Smooth muscle cell of the coronary artery (primary cell): ENCODE results near the gene CARD10. TPM values are rescaled to one million over a fixed set of nuclear protein-coding genes. Genes with fewer than 3 reads are reported as not detected.

Experiments
- total RNA-seq: library from RNA; depleted of rRNA; stranded (reverse); fragments of >200 nt; gene quantifications from 2 replicates; pipeline ENCODE4 v1.2.3, GENCODE V29; 2014; ENCODE audit warnings: low replicate concordance

The CARD10 gene, protein sequence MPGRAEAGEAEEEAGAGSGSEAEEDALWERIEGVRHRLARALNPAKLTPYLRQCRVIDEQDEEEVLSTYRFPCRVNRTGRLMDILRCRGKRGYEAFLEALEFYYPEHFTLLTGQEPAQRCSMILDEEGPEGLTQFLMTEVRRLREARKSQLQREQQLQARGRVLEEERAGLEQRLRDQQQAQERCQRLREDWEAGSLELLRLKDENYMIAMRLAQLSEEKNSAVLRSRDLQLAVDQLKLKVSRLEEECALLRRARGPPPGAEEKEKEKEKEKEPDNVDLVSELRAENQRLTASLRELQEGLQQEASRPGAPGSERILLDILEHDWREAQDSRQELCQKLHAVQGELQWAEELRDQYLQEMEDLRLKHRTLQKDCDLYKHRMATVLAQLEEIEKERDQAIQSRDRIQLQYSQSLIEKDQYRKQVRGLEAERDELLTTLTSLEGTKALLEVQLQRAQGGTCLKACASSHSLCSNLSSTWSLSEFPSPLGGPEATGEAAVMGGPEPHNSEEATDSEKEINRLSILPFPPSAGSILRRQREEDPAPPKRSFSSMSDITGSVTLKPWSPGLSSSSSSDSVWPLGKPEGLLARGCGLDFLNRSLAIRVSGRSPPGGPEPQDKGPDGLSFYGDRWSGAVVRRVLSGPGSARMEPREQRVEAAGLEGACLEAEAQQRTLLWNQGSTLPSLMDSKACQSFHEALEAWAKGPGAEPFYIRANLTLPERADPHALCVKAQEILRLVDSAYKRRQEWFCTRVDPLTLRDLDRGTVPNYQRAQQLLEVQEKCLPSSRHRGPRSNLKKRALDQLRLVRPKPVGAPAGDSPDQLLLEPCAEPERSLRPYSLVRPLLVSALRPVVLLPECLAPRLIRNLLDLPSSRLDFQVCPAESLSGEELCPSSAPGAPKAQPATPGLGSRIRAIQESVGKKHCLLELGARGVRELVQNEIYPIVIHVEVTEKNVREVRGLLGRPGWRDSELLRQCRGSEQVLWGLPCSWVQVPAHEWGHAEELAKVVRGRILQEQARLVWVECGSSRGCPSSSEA
- 1.9 and 4.3 TPM in 2 replicates for total RNA-seq

DNA sequence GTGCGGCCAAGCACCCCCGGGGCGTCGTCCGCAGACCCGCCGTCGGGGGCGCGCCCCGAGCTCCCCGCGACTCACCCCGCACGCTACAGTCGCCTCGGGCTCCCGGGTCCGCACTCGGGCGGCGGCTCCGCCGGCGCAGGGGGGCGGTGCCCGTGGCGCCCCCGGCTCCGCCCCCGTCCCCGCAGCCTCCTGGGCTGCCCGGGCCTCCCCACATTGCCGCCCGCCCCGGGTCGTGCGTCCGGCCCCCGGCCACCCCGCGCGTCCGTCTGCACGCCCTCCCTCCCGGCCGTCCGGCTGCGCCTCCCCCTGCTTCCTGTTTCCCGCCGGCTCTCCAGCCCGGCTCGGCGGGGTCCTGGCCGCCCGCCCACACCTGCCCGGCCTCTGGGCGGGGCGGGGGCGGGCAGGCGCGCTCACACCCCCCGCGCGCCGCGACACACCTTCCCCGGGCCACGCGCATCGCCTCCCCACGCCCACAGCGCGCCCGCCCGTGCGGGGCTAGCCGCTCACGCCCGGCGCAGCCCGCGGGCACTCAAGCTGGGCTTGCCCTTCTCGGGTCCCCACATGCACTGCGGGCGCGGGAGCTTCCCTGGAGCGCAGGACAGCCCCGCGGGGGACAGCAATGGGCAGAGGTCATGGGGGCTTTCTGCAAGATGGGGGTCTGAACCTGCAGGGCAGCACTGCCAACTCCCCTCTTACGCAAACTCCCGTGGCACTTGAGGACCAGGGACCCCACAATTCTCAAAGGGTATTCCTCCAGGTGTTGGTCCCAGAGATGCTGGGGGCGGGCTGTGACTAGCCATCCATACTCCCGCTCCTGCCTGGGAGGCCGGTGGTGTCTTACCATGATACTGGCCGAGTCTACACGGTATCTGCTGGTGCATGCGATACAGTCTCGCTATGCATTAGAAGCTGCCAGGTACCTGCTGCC lies at the start of gene CARD10:
CARD10 (minus strand) TSS at position 148 of the 928 bp plus-strand sequence. CDS start 215 bp downstream, outside the sequence.

DNA sequence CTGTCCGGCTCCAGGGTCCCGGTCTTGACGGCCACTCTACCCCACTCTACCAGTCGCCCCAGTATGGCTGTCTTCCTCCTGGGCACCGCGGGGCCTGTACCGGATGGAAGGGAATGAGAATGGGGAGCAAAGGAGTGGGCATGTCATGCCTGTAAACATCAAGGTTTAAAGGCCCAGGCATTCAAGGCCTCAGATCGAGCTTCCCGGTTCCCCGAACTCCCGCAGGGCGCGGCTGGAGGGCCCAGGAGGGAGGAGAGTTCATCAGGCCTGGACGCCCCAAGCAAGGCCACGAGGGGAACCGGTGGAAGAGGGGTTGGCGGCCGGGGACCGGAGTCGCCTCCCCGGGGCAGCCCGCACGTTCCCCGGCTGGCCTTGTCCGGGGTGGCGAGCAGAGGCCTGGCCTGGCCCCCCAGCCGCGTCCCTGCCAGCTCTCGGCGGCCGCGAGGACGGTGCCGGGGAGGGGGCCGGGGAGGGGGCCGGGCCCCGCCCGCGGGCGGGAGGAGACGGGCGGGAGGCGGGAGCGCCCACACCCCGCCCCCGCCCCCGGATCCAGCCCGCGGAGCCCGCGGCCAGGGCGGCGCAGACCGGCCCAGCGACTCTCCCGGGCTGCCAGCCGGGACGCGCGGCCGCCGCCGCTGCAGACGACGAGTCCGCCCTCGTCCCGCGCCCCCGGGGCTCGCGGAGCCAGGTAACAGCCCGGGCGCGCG lies 40.8 kb upstream of the CARD10 start, which contains the start of gene CDC42EP1:
CDC42EP1 (plus strand) TSS at position 580 of the 707 bp plus-strand sequence. CDS start 5,870 bp downstream, outside the sequence.

DNA sequence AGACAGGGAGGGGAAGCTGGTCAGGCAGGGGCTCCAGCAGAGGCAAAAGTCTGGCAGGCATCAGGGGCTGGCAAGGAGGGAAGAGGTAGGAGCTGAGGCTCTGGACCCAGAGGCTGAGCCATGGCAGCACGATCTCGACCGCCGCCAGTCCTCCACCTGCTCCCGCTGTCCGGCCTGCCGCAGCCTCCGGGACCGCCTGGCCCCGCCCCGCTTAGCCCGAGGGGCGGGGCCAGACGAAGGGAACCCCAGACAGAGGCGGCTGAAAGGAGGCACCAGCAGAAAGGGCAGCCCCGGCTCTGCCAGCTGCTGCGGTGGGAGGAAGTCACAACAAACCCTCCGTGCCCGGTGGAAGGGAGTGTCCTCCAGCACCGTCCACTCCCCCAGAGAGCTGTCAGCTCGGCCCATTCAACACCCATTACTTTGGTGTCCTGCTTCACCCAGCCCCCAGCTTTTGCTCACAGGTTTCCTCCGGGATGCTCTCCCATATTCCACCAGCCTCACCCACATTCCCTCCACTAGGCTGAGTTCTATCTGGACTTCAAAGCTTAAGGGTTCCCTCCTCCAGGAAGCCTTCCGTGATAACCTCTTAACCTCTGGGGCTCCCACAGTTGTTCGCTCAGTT lies 32.9 kb downstream of the CARD10 start, which contains the start of gene MFNG:
MFNG (minus strand) TSS at position 161 of the 622 bp plus-strand sequence. CDS start 207 bp downstream, outside the sequence.

Other genes starting within 250 kb of the CARD10 start
- gene CYTH4, start 236.9 kb downstream of the CARD10 start, total RNA-seq = 0.08 and 0.23 TPM in 2 replicates
- under 0.01 TPM in 1 of 2 replicates, not detected in the other for gene ELFN2, start 91.9 kb downstream of the CARD10 start, total RNA-seq
- gene MFNG, start 33.0 kb downstream of the CARD10 start, total RNA-seq = 0.08 TPM in 1 of 2 replicates, not detected in the other
- 3.2 and 15.3 TPM in 2 replicates for gene CDC42EP1, start 41.1 kb upstream of the CARD10 start, total RNA-seq
- gene LGALS2, start 60.7 kb upstream of the CARD10 start, total RNA-seq = not detected in 2 replicates
- gene GGA1, start 89.4 kb upstream of the CARD10 start, total RNA-seq = 29.8 and 30.0 TPM in 2 replicates
- 7.6 and 8.0 TPM in 2 replicates for gene SH3BP1, start 120.3 kb upstream of the CARD10 start, total RNA-seq
- 2.5 and 8.1 TPM in 2 replicates for gene PDXP, start 139.3 kb upstream of the CARD10 start, total RNA-seq
- 13,609 and 14,050 TPM in 2 replicates for gene LGALS1, start 156.2 kb upstream of the CARD10 start, total RNA-seq
- 22.2 and 27.7 TPM in 2 replicates for gene NOL12, start 166.9 kb upstream of the CARD10 start, total RNA-seq
- gene TRIOBP, start 177.6 kb upstream of the CARD10 start, total RNA-seq = 90.2 and 131 TPM in 2 replicates